GM12873 (cell line): ENCODE results near the gene ST8SIA4.
A peak's percentile ranks its signal among the peaks of the same experiment; 100 is the strongest.

Experiments
- CTCF ChIP-seq: IDR thresholded peaks from 2 replicates; pipeline ENCODE4 v1.5.1; 2012; ENCODE audit warnings: low read depth, mild to moderate bottlenecking, moderate library complexity, low read length, control low read depth; ENCODE audit not compliant: insufficient read depth; ENCODE audit errors: missing control alignments

The ST8SIA4 gene

GRCh38 chr5:100841358-100842076, 61.6 kb downstream of the ST8SIA4 start:
- TF ChIP-seq CTCF, result no peak

GRCh38 chr5:100840789-100841188, 62.3 kb downstream of the ST8SIA4 start:
- TF ChIP-seq CTCF, result no peak

GRCh38 chr5:100840370-100840769, 62.7 kb downstream of the ST8SIA4 start:
- peak; percentile 14 for TF ChIP-seq CTCF

GRCh38 chr5:100838048-100838473, 65.0 kb downstream of the ST8SIA4 start:
- TF ChIP-seq CTCF, result no peak

GRCh38 chr5:100834519-100834918, 68.6 kb downstream of the ST8SIA4 start:
- no peak for TF ChIP-seq CTCF

GRCh38 chr5:100832252-100833230, 70.5 kb downstream of the ST8SIA4 start:
- TF ChIP-seq CTCF, result no peak

- TF ChIP-seq CTCF, result no peak
These were observed 74.2 kb downstream of the ST8SIA4 start for GRCh38 chr5:100828898-100829356.
